A204.1 (cell line): ENCODE data around the gene PAK2.
A peak's percentile ranks its signal among the peaks of the same experiment; 100 is the strongest.
"Not testable (repeated sequence)": the region's sequence is repeated elsewhere in the genome, so short reads cannot be mapped to it uniquely, and the experiment has no call there.

ENCODE experiments used
- FAIRE-seq: peaks from 2 replicates; lab custom pipeline; 2012; peaks lifted over from hg19 to GRCh38; lab: Jason Lieb, UNC

The PAK2 gene

GRCh38 chr3:196788528-196788927 is 48.9 kb downstream of the PAK2 start:
- FAIRE-seq: no peak

DNA sequence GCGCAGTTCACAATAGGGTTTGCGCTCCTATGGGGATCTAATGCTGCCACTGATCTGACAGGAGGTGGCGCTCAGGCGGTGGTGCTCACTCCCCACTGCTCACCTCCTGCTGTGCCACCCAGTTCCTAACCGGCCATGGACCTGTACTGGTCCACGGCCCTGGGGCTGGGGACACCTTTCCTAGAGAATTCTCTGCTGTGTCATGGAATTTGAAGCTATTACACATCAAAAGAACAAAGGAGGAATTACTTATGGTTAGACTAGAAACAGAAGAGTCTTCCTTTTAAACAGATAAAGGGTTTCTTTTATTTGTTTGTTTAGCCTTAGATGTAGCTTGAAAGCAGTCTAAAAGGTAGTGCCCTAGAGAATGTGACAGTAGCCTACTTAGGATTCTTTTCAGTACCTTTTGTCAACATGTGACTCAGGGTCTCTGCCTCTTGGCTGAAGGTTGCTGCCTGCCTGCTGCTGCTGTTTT is 50.3 kb downstream of the PAK2 start:
- FAIRE-seq: no peak

DNA sequence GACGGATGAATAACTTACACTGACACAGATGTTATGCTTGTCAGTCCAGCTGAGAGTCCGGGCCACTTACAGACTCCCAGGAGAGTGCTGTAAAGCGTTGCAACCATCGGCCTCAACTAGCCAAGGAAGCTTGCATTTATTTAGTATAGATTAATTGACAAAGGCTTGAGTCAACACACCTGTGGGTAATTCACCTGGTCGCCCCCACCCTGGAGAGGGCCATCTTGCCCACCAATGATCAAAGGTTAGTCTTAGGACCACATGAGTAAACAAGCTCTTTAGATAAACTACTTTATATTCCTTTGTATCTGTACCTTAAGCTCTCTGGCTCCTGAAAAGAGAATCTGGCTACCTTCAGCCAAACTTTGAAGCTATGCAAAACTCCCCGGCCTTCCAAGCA is 51.0 kb downstream of the PAK2 start:
- FAIRE-seq: no peak

DNA sequence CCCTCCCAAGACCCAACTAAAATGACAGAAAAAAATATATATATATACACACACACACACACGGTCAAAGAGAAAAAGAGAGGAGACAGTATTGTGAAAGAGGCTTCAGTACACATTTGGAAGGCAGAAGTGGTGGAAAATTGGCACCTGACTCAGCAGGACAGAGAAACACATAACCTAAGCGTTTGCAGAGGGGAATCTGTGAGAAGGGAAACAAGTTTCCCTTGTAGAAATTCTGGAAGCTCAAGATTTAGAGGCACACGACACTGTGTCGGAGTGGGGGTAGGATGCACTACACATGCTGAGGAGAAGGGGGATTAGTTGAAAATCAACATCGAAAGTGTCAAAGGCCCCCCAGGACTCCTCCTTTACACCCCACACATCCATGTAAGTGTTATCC is 53.1 kb downstream of the PAK2 start:
- no peak for FAIRE-seq

DNA sequence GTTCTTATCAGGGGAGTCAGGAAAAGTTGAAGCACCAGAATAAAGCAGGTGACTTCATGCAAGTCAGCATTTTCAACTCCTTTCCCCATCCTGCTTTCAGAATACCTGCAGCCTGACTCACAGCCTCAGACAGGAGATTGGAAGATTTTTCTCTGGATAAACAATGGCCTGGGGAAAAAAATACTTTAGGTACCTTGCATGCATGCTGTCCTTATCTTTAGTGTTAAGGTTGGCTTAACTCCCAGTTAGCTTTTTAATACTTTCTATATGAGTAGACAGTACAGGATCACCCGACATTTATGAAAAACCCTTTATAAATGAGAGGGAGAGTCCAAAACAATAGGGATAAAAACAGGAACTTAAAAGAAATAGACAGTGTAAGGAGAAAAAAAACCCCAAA is 53.6 kb downstream of the PAK2 start:
- no peak for FAIRE-seq

DNA sequence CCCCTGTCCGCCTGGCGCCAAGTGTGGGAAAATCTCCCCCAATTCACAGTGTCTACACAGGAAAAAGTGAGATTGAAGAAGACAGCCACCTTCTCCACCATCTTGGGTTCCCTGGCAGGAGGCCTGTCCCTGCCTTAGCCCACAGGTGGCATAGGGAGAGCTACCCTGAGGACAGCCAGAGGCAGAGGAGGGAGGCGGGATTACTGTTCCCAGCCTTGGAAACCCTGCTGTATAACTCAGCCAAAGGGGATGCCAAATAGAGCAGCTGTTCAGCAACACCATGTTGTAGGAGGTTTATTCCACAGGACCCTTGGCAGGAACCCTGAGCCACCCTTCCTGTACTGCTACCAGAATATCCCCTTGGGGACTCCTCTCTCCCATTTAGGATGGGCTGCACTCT is 54.8 kb downstream of the PAK2 start:
- no peak for FAIRE-seq

- no peak for FAIRE-seq
Measured at GRCh38 chr3:196796317-196796716, 56.7 kb downstream of the PAK2 start.

DNA sequence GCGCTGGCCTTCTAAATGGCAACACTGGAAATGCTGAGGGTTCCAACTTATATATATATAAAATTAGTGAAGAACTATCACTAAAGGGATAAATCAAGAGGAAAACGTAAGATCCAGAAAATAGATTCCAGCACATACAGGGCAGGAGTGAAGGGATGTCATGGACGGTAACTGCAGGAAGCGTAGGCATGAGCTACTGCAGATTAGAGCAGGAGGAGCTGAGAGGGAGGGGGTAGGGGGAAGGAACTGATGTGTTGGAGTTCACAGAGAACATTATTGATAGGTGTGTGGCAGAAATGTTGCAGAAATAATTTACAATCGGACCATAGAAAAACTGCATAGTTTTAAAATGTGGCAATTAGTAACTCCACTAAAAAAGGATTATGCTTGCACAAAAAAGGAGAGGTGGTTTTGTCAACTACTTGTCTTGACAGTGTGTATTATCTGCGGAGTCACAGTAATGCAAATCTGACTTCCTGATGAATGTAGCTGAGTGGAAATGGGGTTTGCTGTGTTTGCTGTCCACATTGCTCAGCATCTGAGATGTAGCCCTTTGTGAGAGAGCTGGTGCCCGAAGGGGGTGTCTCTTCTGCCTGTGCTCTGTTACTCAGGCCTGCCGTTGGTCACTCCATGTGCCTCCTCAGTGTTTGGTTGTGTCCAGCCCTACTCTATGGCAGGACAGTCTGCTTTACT is 61.2 kb downstream of the PAK2 start:
- no peak for FAIRE-seq

DNA sequence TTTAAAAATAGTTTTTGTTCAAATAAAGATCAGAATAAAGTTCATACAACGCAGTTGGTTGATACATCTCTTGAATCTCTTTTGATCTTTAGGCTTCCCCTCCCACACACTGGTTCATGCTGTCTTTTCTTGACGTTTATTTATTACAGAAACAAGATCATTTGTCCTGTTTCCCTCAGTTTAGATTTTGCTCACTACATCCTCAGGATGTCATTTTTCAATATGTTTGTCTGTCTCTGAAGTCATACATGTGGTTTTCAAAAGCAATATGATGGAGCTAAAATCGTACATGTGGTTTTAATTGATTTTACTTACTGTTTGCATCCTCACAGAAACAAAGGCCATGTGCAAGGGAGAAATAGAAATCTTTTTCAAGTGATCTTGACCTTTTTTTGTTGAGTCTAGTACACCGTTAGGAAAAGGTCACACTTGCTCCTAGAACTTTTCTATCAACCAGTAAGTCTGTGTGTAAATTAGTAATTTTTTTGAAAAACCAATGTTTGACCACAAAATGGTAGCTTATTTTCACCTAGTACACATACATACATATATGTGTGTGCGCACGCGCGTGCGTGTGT is 64.3 kb downstream of the PAK2 start:
- FAIRE-seq: no peak

- FAIRE-seq: peak; percentile 40
Measured at GRCh38 chr3:196804773-196805172, 65.1 kb downstream of the PAK2 start.

- FAIRE-seq: no peak
Measured at GRCh38 chr3:196810963-196811581, 71.4 kb downstream of the PAK2 start.

- FAIRE-seq: no peak
Measured at GRCh38 chr3:196812853-196813252, 73.2 kb downstream of the PAK2 start.

DNA sequence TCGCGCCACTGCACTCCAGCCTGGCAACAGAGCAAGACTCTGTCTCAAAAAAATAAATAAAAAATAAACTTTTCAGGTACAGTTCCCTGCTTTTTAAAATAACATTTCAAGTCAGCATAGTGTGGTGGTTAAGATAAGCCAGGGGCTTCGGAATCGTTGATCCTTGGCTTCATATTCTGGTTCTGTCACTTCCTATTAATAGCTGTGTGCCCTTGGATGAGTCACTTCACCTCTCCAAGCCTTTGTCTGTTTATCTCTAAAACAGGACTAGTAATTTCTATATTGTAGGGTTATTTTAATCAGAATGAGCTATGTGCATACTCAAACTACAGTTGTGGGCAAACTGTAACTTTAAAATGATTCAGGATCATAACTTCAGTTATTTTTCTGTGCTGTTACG is 74.2 kb downstream of the PAK2 start:
- FAIRE-seq: no peak

DNA sequence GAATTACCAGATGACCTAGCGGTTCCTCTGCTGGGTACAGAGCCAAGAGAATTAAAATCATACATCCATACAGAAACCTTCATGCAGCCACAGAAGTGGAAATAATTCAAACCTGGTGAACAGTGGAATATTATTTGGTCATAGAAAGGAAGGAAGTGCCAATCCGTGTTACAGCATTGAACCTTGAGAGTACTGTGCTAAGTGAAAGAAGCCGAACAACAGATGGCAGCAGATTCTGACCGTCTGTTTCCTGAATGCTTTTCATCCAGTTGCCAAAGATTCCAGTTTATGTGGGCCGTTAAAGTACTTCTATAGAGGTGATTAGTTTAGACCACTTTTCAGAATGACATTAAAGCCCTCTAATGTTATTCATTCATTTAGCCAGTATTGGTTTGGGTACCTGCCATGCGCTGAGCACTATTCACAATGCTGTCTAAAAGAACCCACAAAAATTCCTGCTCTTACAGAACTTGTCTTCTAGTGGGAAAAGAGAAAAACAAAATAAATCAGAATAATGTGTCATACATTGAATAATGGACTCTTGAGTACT is 82.2 kb downstream of the PAK2 start:
- FAIRE-seq: no peak

GRCh38 chr3:196829651-196830050 is 90.0 kb downstream of the PAK2 start:
- FAIRE-seq: not testable (repeated sequence)

- no peak for FAIRE-seq
Measured at GRCh38 chr3:196835086-196835485, 95.4 kb downstream of the PAK2 start.

DNA sequence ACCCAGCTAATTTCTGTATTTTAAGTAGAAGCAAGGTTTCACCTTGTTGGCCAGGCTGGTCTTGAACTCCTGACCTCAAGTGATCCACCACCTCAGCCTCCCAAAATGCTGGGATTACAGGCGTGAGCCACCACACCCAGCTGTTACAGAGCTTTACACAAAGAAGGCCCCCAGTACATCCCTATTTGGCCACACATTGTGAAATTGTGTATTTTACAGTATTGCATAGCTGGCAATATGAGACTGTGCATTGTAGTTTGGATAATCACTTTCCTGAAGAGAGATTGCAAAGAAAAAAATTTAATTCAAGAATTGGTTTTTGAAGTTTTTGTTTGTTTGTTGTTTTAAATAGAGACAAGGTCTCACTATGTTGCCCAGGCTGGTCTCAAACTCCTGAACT is 97.0 kb downstream of the PAK2 start:
- FAIRE-seq: not testable (repeated sequence)

- FAIRE-seq: no peak
Measured at GRCh38 chr3:196837819-196838420, 98.3 kb downstream of the PAK2 start.

DNA sequence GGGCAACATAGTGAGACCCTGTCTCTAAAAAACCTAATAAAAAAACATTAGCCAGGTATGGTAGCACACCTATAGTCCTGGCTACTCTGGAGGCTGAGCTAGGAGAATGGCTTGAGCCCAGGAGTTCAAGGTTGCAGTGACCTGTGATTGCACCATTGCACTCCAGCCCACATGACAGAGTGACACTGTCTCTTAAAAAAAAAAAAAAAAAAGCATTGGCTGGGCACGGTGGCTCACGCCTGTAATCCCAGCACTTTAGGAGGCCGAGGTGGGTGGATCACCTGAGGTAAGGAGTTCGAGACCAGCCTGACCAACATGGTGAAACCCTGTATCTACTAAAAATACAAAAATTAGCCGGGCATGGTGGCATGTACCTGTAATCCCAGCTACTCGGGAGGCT is 99.7 kb downstream of the PAK2 start:
- FAIRE-seq: not testable (repeated sequence)

GRCh38 chr3:196842567-196843434 is 103.1 kb downstream of the PAK2 start:
- FAIRE-seq: no peak

DNA sequence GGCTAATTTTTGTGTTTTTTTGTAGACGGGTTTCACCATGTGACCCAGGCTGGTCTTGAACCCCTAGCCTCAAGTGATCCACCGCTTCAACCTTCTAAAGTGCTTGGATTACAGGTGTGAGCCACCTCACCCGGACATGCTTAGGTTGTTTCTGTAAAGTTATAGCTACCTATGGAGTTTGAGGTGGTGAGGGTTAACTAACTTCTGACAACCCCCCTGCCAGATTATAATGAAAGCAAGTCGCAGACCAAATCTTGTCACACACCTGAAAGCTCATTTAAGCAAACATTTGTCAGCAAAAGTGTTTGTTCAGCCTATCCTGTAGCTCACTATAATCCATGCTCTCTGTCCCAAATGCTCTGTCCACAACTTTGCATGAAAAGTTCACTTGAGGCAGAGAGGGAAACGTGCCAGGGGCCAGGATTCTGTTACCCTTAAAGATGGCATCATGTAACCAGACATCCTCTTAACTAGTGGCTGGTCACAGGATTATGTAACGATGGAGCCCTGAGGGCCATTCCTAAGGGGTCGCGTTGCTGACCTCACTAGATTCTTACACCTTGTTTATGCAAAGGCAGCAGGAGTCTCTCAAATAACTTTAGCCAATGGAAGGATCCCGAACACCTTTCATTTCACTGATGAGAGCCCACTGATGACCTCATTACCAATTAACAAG is 103.9 kb downstream of the PAK2 start:
- FAIRE-seq: no peak
